PC-3 (cell line): ENCODE results near the gene BSN. TPM values are rescaled to one million over a fixed set of nuclear protein-coding genes. Genes with fewer than 3 reads are reported as not detected.

ENCODE experiments used
- ATAC-seq: fragments of 200-7000 bp; cut with Tn5 transposase; 2 replicates; pipeline ENCODE4 v1.9.1; 2020; ENCODE audit warnings: mild to moderate bottlenecking, moderate library complexity
- BruUV-seq: library from RNA; stranded (reverse); fragments of 400-500 nt; replicated peaks from 2 replicates; lab custom pipeline; 2021; lab: Mats Ljungman, UMichigan
- CTCF ChIA-PET: fragments of 300-600 bp; sonication (Branson Sonifier 250); formaldehyde crosslinking; loops from one replicate; lab custom pipeline; 2022; ENCODE audit warnings: antibody characterized with exemption; lab: Charles Lee
- POLR2A ChIA-PET: fragments of 300-600 bp; sonication (Branson Sonifier 250); formaldehyde crosslinking; loops from one replicate; lab custom pipeline; 2022; ENCODE audit warnings: antibody characterized with exemption; ENCODE audit not compliant: unreplicated experiment; lab: Charles Lee
- DNase-seq: peaks from one replicate; pipeline ENCODE4 v3.0.0-alpha.2; 2015
- H2AFZ ChIP-seq: fragments of 300-600 bp; sonication (generic); 2 replicates; pipeline ENCODE4 v1.6.0; 2016; ENCODE audit warnings: antibody characterized with exemption, low read length
- H3F3A ChIP-seq: fragments of 300-600 bp; sonication (generic); one replicate; pipeline ENCODE4 v1.6.0; 2017; ENCODE audit warnings: antibody characterized with exemption, low read length, control low read depth, mild to moderate bottlenecking; ENCODE audit not compliant: unreplicated experiment
- H3K27ac ChIP-seq: fragments of 300-600 bp; sonication (generic); 2 replicates; pipeline ENCODE4 v1.5.1; 2016; ENCODE audit warnings: mild to moderate bottlenecking, low read length
- H3K27me3 ChIP-seq: fragments of 300-600 bp; sonication (generic); 2 replicates; pipeline ENCODE4 v1.6.1; 2016; ENCODE audit warnings: low read length, mixed read lengths
- H3K36me3 ChIP-seq: fragments of 300-600 bp; sonication (generic); 2 replicates; pipeline ENCODE4 v1.6.1; 2016; ENCODE audit warnings: low read depth, mixed run types, low read length, mixed read lengths
- H3K4me1 ChIP-seq: fragments of 300-600 bp; sonication (generic); 2 replicates; pipeline ENCODE4 v1.5.1; 2016; ENCODE audit warnings: low read length; ENCODE audit not compliant: insufficient read depth
- H3K4me2 ChIP-seq: fragments of 300-600 bp; sonication (generic); 2 replicates; pipeline ENCODE4 v1.6.0; 2016; ENCODE audit warnings: low read length
- H3K4me3 ChIP-seq: fragments of 300-600 bp; sonication (generic); 2 replicates; pipeline ENCODE4 v1.5.1; 2016; ENCODE audit warnings: mild to moderate bottlenecking, low read length, mixed read lengths
- H3K79me2 ChIP-seq: fragments of 300-600 bp; sonication (generic); 2 replicates; pipeline ENCODE4 v1.6.1; 2017; ENCODE audit warnings: low read length, mixed read lengths
- H3K9ac ChIP-seq: fragments of 300-600 bp; sonication (generic); 2 replicates; pipeline ENCODE4 v1.6.0; 2016; ENCODE audit warnings: mild to moderate bottlenecking, low read length
- H3K9me2 ChIP-seq: fragments of 300-600 bp; sonication (generic); replicated peaks from 2 replicates; pipeline ENCODE4 v1.6.1; 2016; ENCODE audit warnings: mixed run types, low read length, mixed read lengths
- H3K9me3 ChIP-seq: fragments of 300-600 bp; sonication (generic); 2 replicates; pipeline ENCODE4 v1.6.1; 2016; ENCODE audit warnings: low read length, mixed read lengths
- H4K20me1 ChIP-seq: fragments of 300-600 bp; sonication (generic); 2 replicates; pipeline ENCODE4 v1.6.1; 2016; ENCODE audit warnings: low read length, mixed read lengths
- CTCF ChIP-seq: fragments of 300-600 bp; sonication (generic); conservative IDR thresholded peaks from 2 replicates; pipeline ENCODE4 v1.5.1; 2017; ENCODE audit warnings: antibody characterized with exemption, low read depth, mild to moderate bottlenecking, low read length
- EZH2 ChIP-seq: fragments of 300-600 bp; sonication (generic); IDR thresholded peaks from one replicate; pipeline ENCODE4 v1.6.1; 2017; ENCODE audit warnings: antibody characterized with exemption, mild to moderate bottlenecking, low read length; ENCODE audit not compliant: unreplicated experiment
- EZH2phosphoT487 ChIP-seq: fragments of 300-600 bp; sonication (generic); IDR thresholded peaks from 2 replicates; pipeline ENCODE4 v1.6.1; 2018; ENCODE audit warnings: mild to moderate bottlenecking, antibody characterized with exemption, low read length, borderline replicate concordance
- intact Hi-C: fragments of 100-400 bp; cut with micrococcal nuclease; formaldehyde crosslinking; loops from 2 replicates; pipeline ENCODE4 v1.9.0; 2023
- total RNA-seq: library from RNA; depleted of rRNA; stranded (reverse); fragments of >200 nt; gene quantifications from 2 replicates; pipeline ENCODE4 v1.2.3, GENCODE V29; 2014

BSN gene
- total RNA-seq, 1 experiment from 2014 or later, result 0.80 TPM

- Histone ChIP-seq H4K20me1 (no peaks in the 10 kb centered on the region), H3K4me2 (no peak overlapping the region), H3K9me2 (no peaks in the 10 kb centered on the region), H3K9ac (no peak overlapping the region), H3K27me3 (no peaks in the 10 kb centered on the region), H3K9me3 (no peaks in the 10 kb centered on the region), H3K79me2 (no peaks in the 10 kb centered on the region), H3K27ac (no peak overlapping the region), H3F3A (no peaks in the 10 kb centered on the region), H3K4me3 (no peak overlapping the region), H3K36me3 (peaks cover 5% of the 10 kb centered on the region; the same call in 1 of the 2 replicates), H3K4me1 (no peaks in the 10 kb centered on the region), H2AFZ (no peak overlapping the region)
- ATAC-seq (no peak), DNase-seq (no peak)
- intact Hi-C loops, result no loop called here
- TF ChIP-seq CTCF (peak; percentile 46), EZH2phosphoT487 (no peak)
- POLR2A ChIA-PET, result interaction anchor here (0.7 kb wide), 1 partner anchor 102 kb away, joined by 5 read pairs; no protein-coding TSS in a partner anchor
- CTCF ChIA-PET, result interaction anchor here (0.5 to 1.1 kb wide), 4 partner anchors 86 to 280 kb away, joined by 3 to 10 read pairs (median 4); partner anchors contain the start of gene IP6K1
- no TSS peak for BruUV-seq
These were observed 146.3 kb downstream of the BSN start for GRCh38 chr3:49700453-49701128.

GRCh38 chr3:49701388-49702077, 147.3 kb downstream of the BSN start:
- ATAC-seq, result no peak
- H3K79me2 ChIP-seq, result no peaks in the 10 kb centered on the region
- no peaks in the 10 kb centered on the region for H3K4me1 ChIP-seq
- no peaks in the 10 kb centered on the region for H4K20me1 ChIP-seq
- H2AFZ ChIP-seq, result no peak overlapping the region
- H3K4me3 ChIP-seq, result no peak overlapping the region
- intact Hi-C loops, result no loop called here
- H3K9me3 ChIP-seq, result no peaks in the 10 kb centered on the region
- H3K9me2 ChIP-seq, result no peaks in the 10 kb centered on the region
- H3K27me3 ChIP-seq, result no peaks in the 10 kb centered on the region
- TF ChIP-seq EZH2, result no peak
- TF ChIP-seq CTCF, result peak; percentile 68
- no peak overlapping the region for H3K9ac ChIP-seq
- BruUV-seq, result no TSS peak
- H3K4me2 ChIP-seq, result no peak overlapping the region
- no peaks in the 10 kb centered on the region for H3F3A ChIP-seq
- peaks cover 10% of the 10 kb centered on the region; the same call in 1 of the 2 replicates for H3K36me3 ChIP-seq
- H3K27ac ChIP-seq, result no peak overlapping the region
- no peak for DNase-seq
- POLR2A ChIA-PET, result interaction anchor here (0.7 kb wide), 1 partner anchor 101 kb away, joined by 5 read pairs; no protein-coding TSS in a partner anchor
- CTCF ChIA-PET, result interaction anchor here (0.5 to 1.1 kb wide), 4 partner anchors 85 to 279 kb away, joined by 3 to 10 read pairs (median 4); partner anchors contain the start of gene IP6K1

- Histone ChIP-seq H3K9ac (no peak overlapping the region), H2AFZ (no peak overlapping the region), H3F3A (no peaks in the 10 kb centered on the region), H3K4me3 (no peak overlapping the region), H3K4me2 (no peak overlapping the region), H3K9me2 (no peaks in the 10 kb centered on the region), H3K79me2 (no peaks in the 10 kb centered on the region), H3K9me3 (no peaks in the 10 kb centered on the region), H3K36me3 (peaks cover 10% of the 10 kb centered on the region; the same call in 1 of the 2 replicates), H3K4me1 (no peaks in the 10 kb centered on the region), H4K20me1 (no peaks in the 10 kb centered on the region), H3K27ac (no peak overlapping the region), H3K27me3 (no peaks in the 10 kb centered on the region)
- no TSS peak for BruUV-seq
- no peak for ATAC-seq
- CTCF ChIA-PET, result no interaction called here
- intact Hi-C loops, result loop anchor here (1.0 kb wide), 3 partner anchors 100 to 204 kb away; no protein-coding TSS in a partner anchor
- no peak for DNase-seq
- TF ChIP-seq CTCF (no peak), EZH2phosphoT487 (no peak), EZH2 (no peak)
- POLR2A ChIA-PET, result no interaction called here
These were observed 148.4 kb downstream of the BSN start for GRCh38 chr3:49702672-49703071.
